Caco-2 (cell line): ENCODE measurements around the gene RIC3. TPM values are rescaled to one million over a fixed set of nuclear protein-coding genes. Genes with fewer than 3 reads are reported as not detected.

Experiments used
- BruUV-seq: library from RNA; stranded (reverse); fragments of 400-500 nt; replicated peaks from 2 replicates; lab custom pipeline; 2021; lab: Mats Ljungman, UMichigan
- CTCF ChIA-PET: fragments of 300-600 bp; sonication (Branson Sonifier 250); formaldehyde crosslinking; loops from one replicate; lab custom pipeline; 2022; ENCODE audit warnings: antibody characterized with exemption; lab: Charles Lee
- POLR2A ChIA-PET: fragments of 300-600 bp; sonication (Branson Sonifier 250); formaldehyde crosslinking; loops from one replicate; lab custom pipeline; 2022; ENCODE audit warnings: antibody characterized with exemption; lab: Charles Lee
- DNase-seq, 2 experiments: peaks; one replicate each; pipeline versions ENCODE4 v3.0.0 to v3.0.0-alpha.2; 2020 to 2022
- H3K27me3 ChIP-seq: replicated peaks from 2 replicates; pipeline ENCODE4 v1.6.0; 2011; ENCODE audit warnings: low read length; ENCODE audit not compliant: control insufficient read depth, insufficient read depth
- H3K36me3 ChIP-seq: 2 replicates; pipeline ENCODE4 v1.5.1; 2011; ENCODE audit warnings: low read length; ENCODE audit not compliant: control insufficient read depth, insufficient read depth
- H3K4me1 ChIP-seq: fragments of 250-450 bp; sonication (Bioruptor Pico); 2 replicates; pipeline ENCODE4 v1.5.1; 2020; ENCODE audit warnings: mild to moderate bottlenecking
- H3K4me3 ChIP-seq: 2 replicates; pipeline ENCODE4 v1.5.1; 2011; ENCODE audit warnings: low read depth, mild to moderate bottlenecking, control low read depth, low read length
- H3K9me3 ChIP-seq: fragments of 250-450 bp; sonication (Bioruptor Pico); 2 replicates; pipeline ENCODE4 v1.5.1; 2020; ENCODE audit warnings: mild to moderate bottlenecking, moderate library complexity
- H3K27ac Mint-ChIP-seq: one replicate; pipeline ENCODE4 v1.8.0; 2022; ENCODE audit warnings: mixed read lengths; ENCODE audit not compliant: unreplicated experiment
- H3K27me3 Mint-ChIP-seq: one replicate; pipeline ENCODE4 v1.8.0; 2022; ENCODE audit warnings: mixed read lengths; ENCODE audit not compliant: insufficient read depth, unreplicated experiment
- H3K36me3 Mint-ChIP-seq: one replicate; pipeline ENCODE4 v1.8.0; 2022; ENCODE audit warnings: mild to moderate bottlenecking, mixed read lengths; ENCODE audit not compliant: insufficient read depth, unreplicated experiment
- H3K4me1 Mint-ChIP-seq: one replicate; pipeline ENCODE4 v1.8.0; 2022; ENCODE audit warnings: low read depth, mixed read lengths; ENCODE audit not compliant: unreplicated experiment
- H3K4me3 Mint-ChIP-seq: one replicate; pipeline ENCODE4 v1.8.0; 2022; ENCODE audit warnings: mild to moderate bottlenecking, moderate library complexity, mixed read lengths; ENCODE audit not compliant: unreplicated experiment
- H3K9me3 Mint-ChIP-seq: one replicate; pipeline ENCODE4 v1.8.0; 2022; ENCODE audit warnings: mixed read lengths; ENCODE audit not compliant: unreplicated experiment
- intact Hi-C: fragments of 100-400 bp; cut with micrococcal nuclease; formaldehyde crosslinking; loops from one replicate; pipeline ENCODE4 v1.10.0; 2022; ENCODE audit not compliant: unreplicated experiment
- total RNA-seq: library from RNA; stranded (reverse); gene quantifications from 2 replicates; pipeline ENCODE4 v1.2.3, GENCODE V29; 2022
- TF ChIP-seq, protein P1 (sequence below), 2 experiments: fragments of 200-600 bp in 1 of 2; IDR thresholded peaks; 1 replicate in 1 of 2; 2 replicates in 1 of 2; pipeline versions ENCODE4 v1.5.1 to v1.8.0; 2011 to 2022; ENCODE audit warnings: antibody characterized with exemption in 1 of 2, control low read depth in 1 of 2, inconsistent platforms in 1 of 2, low read depth in 1 of 2, low read length in 1 of 2, mild to moderate bottlenecking in 1 of 2, moderate library complexity in 1 of 2; ENCODE audit not compliant: insufficient read depth in 1 of 2, severe bottlenecking in 1 of 2, unreplicated experiment in 1 of 2

Gene RIC3
- total RNA-seq, 1 experiment from 2014 or later, result not detected

DNA sequence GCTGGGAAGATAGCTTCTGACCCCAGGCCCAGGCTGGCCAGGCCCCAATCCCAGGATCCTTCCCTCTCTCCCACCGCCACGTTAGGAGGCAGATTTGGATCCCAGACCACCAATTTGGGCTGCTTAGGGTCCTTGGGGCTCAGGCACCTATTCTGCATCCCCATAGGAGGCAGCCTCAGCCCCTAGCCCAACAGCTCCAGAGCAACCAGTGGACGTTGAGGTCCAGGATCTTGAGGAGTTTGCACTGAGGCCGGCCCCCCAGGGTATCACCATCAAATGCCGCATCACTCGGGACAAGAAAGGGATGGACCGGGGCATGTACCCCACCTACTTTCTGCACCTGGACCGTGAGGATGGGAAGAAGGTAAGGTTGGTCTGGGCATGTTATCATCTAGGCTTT lies 71.8 kb downstream of the RIC3 start:
- CTCF ChIA-PET, result interaction anchor here (0.6 to 7.9 kb wide), 3 partner anchors 63 to 1687 kb away, joined by 3 to 103 read pairs (median 77); no protein-coding TSS in a partner anchor
- Mint-ChIP-seq H3K4me3 (no peak overlapping the region), H3K27ac (no peak overlapping the region), H3K9me3 (no peaks in the 10 kb centered on the region), H3K27me3 (peaks cover 9% of the 10 kb centered on the region), H3K36me3 (no peaks in the 10 kb centered on the region), H3K4me1 (no peaks in the 10 kb centered on the region)
- no TSS peak for BruUV-seq
- Histone ChIP-seq H3K36me3 (no peaks in the 10 kb centered on the region), H3K9me3 (no peaks in the 10 kb centered on the region), H3K4me1 (no peaks in the 10 kb centered on the region), H3K27me3 (no peaks in the 10 kb centered on the region), H3K4me3 (no peak overlapping the region)
- intact Hi-C loops, result loop anchor here (10.0 kb wide), 2 partner anchors 402 to 1002 kb away; no protein-coding TSS in a partner anchor
- POLR2A ChIA-PET, result no interaction called here
- no peak for DNase-seq
- TF ChIP-seq, protein P1, sequence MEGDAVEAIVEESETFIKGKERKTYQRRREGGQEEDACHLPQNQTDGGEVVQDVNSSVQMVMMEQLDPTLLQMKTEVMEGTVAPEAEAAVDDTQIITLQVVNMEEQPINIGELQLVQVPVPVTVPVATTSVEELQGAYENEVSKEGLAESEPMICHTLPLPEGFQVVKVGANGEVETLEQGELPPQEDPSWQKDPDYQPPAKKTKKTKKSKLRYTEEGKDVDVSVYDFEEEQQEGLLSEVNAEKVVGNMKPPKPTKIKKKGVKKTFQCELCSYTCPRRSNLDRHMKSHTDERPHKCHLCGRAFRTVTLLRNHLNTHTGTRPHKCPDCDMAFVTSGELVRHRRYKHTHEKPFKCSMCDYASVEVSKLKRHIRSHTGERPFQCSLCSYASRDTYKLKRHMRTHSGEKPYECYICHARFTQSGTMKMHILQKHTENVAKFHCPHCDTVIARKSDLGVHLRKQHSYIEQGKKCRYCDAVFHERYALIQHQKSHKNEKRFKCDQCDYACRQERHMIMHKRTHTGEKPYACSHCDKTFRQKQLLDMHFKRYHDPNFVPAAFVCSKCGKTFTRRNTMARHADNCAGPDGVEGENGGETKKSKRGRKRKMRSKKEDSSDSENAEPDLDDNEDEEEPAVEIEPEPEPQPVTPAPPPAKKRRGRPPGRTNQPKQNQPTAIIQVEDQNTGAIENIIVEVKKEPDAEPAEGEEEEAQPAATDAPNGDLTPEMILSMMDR (IDR thresholded peaks at IDR 0.05; ENCODE audit: insufficient read depth in 1 of 2, low read depth in 1 of 2, low read length in 1 of 2, severe bottlenecking in 1 of 2, unreplicated experiment in 1 of 2), result no peak

DNA sequence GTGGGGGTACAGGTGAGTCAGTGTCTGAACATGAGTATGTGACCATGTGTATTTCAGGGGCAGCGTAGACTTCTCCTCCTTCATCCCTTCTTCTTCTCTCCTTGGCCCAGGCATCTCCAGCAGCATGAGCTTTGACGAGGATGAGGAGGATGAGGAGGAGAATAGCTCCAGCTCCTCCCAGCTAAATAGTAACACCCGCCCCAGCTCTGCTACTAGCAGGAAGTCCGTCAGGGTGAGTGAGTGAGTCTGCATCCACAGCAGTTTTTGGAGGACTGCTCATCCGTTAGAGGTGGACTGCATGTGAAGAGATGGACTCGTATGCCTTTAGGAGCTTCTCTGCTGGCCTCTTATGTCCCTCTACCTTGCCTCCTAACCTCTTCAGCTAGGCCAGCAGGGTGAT lies 72.2 kb downstream of the RIC3 start:
- ChIA-PET CTCF (interaction anchor here (0.6 to 7.9 kb wide), 3 partner anchors 63 to 88 kb away, joined by 3 to 103 read pairs (median 77); no protein-coding TSS in a partner anchor), POLR2A (no interaction called here)
- Histone ChIP-seq H3K27me3 (no peaks in the 10 kb centered on the region), H3K4me1 (no peaks in the 10 kb centered on the region), H3K36me3 (no peaks in the 10 kb centered on the region), H3K4me3 (no peak overlapping the region), H3K9me3 (no peaks in the 10 kb centered on the region)
- Mint-ChIP-seq H3K27ac (no peak overlapping the region), H3K9me3 (no peaks in the 10 kb centered on the region), H3K36me3 (no peaks in the 10 kb centered on the region), H3K4me3 (no peak overlapping the region), H3K27me3 (peaks cover 9% of the 10 kb centered on the region), H3K4me1 (no peaks in the 10 kb centered on the region)
- BruUV-seq, result no TSS peak
- DNase-seq, result no peak
- TF ChIP-seq, protein P1 (IDR thresholded peaks at IDR 0.05; ENCODE audit: insufficient read depth in 1 of 2, low read depth in 1 of 2, low read length in 1 of 2, severe bottlenecking in 1 of 2, unreplicated experiment in 1 of 2), result no peak
- intact Hi-C loops, result loop anchor here (10.0 kb wide), 2 partner anchors 402 to 1002 kb away; no protein-coding TSS in a partner anchor

- no peaks in the 10 kb centered on the region for H3K9me3 ChIP-seq
- no peaks in the 10 kb centered on the region for H3K36me3 Mint-ChIP-seq
- H3K36me3 ChIP-seq, result no peaks in the 10 kb centered on the region
- intact Hi-C loops, result loop anchor here (10.0 kb wide), 2 partner anchors 401 to 1001 kb away; no protein-coding TSS in a partner anchor
- H3K27me3 Mint-ChIP-seq, result peaks cover 9% of the 10 kb centered on the region
- no peak for DNase-seq
- no peaks in the 10 kb centered on the region for H3K27me3 ChIP-seq
- TF ChIP-seq, protein P1 (IDR thresholded peaks at IDR 0.05; ENCODE audit: insufficient read depth in 1 of 2, low read depth in 1 of 2, low read length in 1 of 2, severe bottlenecking in 1 of 2, unreplicated experiment in 1 of 2), result no peak
- BruUV-seq, result no TSS peak
- H3K4me3 ChIP-seq, result no peak overlapping the region
- POLR2A ChIA-PET, result no interaction called here
- H3K9me3 Mint-ChIP-seq, result no peaks in the 10 kb centered on the region
- CTCF ChIA-PET, result interaction anchor here (0.6 to 7.9 kb wide), 3 partner anchors 62 to 88 kb away, joined by 3 to 103 read pairs (median 77); no protein-coding TSS in a partner anchor
- H3K4me1 Mint-ChIP-seq, result no peaks in the 10 kb centered on the region
- H3K27ac Mint-ChIP-seq, result no peak overlapping the region
- H3K4me1 ChIP-seq, result no peaks in the 10 kb centered on the region
- no peak overlapping the region for H3K4me3 Mint-ChIP-seq
Observed at GRCh38 chr11:8095806-8096522, 72.9 kb downstream of the RIC3 start.
